OCI-LY3 (cell line): ENCODE measurements around the gene ZNF512.

Source experiments
- H2AFZ ChIP-seq: fragments of 200-600, 300-600 bp; shearing (Covaris generic); 2 replicates; pipeline ENCODE4 v1.6.0; 2014; ENCODE audit warnings: antibody characterized with exemption, low read depth, low read length
- H3K27ac ChIP-seq: fragments of 200-600, 300-600 bp; sonication (generic); 2 replicates; pipeline ENCODE4 v1.5.1; 2014; ENCODE audit warnings: mild to moderate bottlenecking, low read length, moderate library complexity, mixed read lengths
- H3K27me3 ChIP-seq: fragments of 200-600, 300-600 bp; sonication (generic); 2 replicates; pipeline ENCODE4 v1.6.1; 2014; ENCODE audit warnings: low read depth, low read length, mixed read lengths
- H3K36me3 ChIP-seq: fragments of 200-600, 300-600 bp; sonication (generic); replicated peaks from 2 replicates; pipeline ENCODE3; 2014; ENCODE audit warnings: low read depth, low read length, mixed read lengths
- H3K4me1 ChIP-seq: fragments of 300-600, 200-600 bp; sonication (generic); 2 replicates; pipeline ENCODE4 v1.6.1; 2014; ENCODE audit warnings: low read length, mixed read lengths
- H3K4me2 ChIP-seq: fragments of 200-600, 300-600 bp; sonication (generic); 2 replicates; pipeline ENCODE4 v1.6.1; 2014; ENCODE audit warnings: low read length, mixed read lengths
- H3K4me3 ChIP-seq: fragments of 300-600, 200-600 bp; sonication (generic); 2 replicates; pipeline ENCODE4 v1.5.1; 2014; ENCODE audit warnings: antibody characterized with exemption, mild to moderate bottlenecking, low read length, moderate library complexity
- H3K79me2 ChIP-seq: fragments of 300-600, 200-600 bp; shearing (Covaris generic); 2 replicates; pipeline ENCODE4 v1.6.1; 2014; ENCODE audit warnings: mild to moderate bottlenecking, low read length, mixed read lengths
- H3K9ac ChIP-seq: fragments of 300-600, 200-600 bp; shearing (Covaris generic); 2 replicates; pipeline ENCODE4 v1.6.0; 2014; ENCODE audit warnings: mild to moderate bottlenecking, low read length, moderate library complexity
- H3K9me3 ChIP-seq: fragments of 200-600, 300-600 bp; shearing (Covaris generic); 2 replicates; pipeline ENCODE4 v1.6.1; 2014; ENCODE audit warnings: low read length, mixed read lengths; ENCODE audit not compliant: insufficient read depth
- H4K20me1 ChIP-seq: fragments of 200-600, 300-600 bp; sonication (generic); 2 replicates; pipeline ENCODE4 v1.6.1; 2016; ENCODE audit warnings: low read length, mixed read lengths; ENCODE audit not compliant: insufficient read depth
- EZH2phosphoT487 ChIP-seq: fragments of 200-600 bp; shearing (Covaris generic); IDR thresholded peaks from 2 replicates; pipeline ENCODE4 v1.6.1; 2018; ENCODE audit warnings: antibody characterized with exemption, mixed run types, low read depth
- TF ChIP-seq, protein P1 (sequence below): fragments of 200-600, 300-600 bp; sonication (generic); IDR thresholded peaks from 2 replicates; pipeline ENCODE4 v1.5.1; 2014; ENCODE audit warnings: antibody characterized with exemption, low read length, low read depth

ZNF512 gene

DNA sequence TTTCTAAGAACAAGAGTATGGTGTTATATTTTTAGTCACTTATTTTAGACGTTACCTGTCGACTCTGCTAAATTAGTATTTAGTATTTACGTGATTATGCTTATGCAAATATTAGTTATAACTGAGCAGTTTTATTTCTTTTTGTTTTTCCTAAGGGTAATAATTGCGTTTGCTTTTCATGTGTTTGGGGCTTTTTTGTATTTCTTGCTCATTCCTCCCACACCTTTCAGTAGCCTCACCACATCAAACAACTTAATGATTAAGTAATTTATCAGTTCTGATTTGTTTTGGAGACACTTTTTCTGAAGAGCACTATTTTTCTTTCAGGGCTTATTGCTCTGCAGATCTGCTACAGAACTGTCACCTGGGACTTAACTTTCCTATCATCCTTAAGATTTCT lies 88.4 kb downstream of the ZNF512 start:
- no peak overlapping the region for H2AFZ ChIP-seq
- no peak overlapping the region for H3K4me2 ChIP-seq
- H3K79me2 ChIP-seq, result no peaks in the 10 kb centered on the region
- H3K9ac ChIP-seq, result no peak overlapping the region
- H3K27ac ChIP-seq, result no peak overlapping the region
- TF ChIP-seq, protein P1, sequence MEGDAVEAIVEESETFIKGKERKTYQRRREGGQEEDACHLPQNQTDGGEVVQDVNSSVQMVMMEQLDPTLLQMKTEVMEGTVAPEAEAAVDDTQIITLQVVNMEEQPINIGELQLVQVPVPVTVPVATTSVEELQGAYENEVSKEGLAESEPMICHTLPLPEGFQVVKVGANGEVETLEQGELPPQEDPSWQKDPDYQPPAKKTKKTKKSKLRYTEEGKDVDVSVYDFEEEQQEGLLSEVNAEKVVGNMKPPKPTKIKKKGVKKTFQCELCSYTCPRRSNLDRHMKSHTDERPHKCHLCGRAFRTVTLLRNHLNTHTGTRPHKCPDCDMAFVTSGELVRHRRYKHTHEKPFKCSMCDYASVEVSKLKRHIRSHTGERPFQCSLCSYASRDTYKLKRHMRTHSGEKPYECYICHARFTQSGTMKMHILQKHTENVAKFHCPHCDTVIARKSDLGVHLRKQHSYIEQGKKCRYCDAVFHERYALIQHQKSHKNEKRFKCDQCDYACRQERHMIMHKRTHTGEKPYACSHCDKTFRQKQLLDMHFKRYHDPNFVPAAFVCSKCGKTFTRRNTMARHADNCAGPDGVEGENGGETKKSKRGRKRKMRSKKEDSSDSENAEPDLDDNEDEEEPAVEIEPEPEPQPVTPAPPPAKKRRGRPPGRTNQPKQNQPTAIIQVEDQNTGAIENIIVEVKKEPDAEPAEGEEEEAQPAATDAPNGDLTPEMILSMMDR, result no peak
- TF ChIP-seq EZH2phosphoT487, result no peak
- peaks cover 20% of the 10 kb centered on the region for H3K36me3 ChIP-seq
- peaks cover 5% of the 10 kb centered on the region; the same call in 1 of the 2 replicates for H3K4me1 ChIP-seq
- H4K20me1 ChIP-seq, result no peaks in the 10 kb centered on the region
- H3K27me3 ChIP-seq, result no peaks in the 10 kb centered on the region
- H3K4me3 ChIP-seq, result no peak overlapping the region
- no peaks in the 10 kb centered on the region for H3K9me3 ChIP-seq
